T-helper 9 cell (primary cell): ENCODE measurements around the gene DNAJC7.

Experiments
- DNase-seq: peaks from one replicate; pipeline ENCODE4 v3.0.0-alpha.2; 2020

DNAJC7 gene

GRCh38 chr17:41973408-41973811 lies 43.8 kb downstream of the DNAJC7 start:
- no peak for DNase-seq

DNA sequence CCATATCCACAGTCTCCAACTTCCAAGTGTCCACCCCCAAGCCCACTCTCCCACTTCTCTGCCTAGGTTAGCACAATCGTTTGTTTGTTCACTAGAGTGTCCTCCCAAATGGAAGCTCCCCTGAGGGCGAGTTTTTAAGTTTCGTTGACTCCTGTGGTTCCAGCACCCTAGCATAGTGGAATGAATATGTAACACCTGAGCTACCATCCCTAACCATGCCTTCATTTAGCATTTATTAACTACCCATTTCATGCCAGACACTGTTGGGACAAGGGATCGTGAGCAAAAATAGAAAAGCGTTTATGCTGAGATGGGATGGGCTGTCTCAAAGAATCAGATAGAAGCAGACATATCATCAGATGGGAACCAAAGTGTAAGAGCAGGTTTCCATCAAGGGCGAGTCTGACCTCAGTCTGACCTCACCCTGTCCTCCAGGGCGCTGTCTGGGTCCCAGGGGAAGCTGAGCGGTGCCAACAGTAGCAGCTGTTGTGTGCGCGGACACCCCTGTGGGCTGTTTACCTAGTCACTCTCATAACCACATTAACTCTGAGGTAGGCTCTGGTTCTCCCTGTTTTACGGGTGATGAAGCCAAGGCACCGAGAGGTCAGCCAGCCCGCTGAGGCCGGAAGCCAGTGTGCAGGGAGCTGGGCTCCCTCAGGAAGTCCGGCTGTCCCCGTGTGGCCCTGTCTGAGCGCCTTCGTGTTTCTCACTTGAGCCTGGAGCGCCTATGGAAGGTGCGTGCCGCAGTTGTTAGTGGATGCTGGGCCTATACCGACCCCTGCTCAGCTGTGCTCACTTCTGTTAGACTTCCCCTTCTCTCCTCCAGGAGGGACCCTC lies 44.5 kb downstream of the DNAJC7 start:
- no peak for DNase-seq

- no peak for DNase-seq
These were observed 45.3 kb downstream of the DNAJC7 start for GRCh38 chr17:41971721-41972523.

DNA sequence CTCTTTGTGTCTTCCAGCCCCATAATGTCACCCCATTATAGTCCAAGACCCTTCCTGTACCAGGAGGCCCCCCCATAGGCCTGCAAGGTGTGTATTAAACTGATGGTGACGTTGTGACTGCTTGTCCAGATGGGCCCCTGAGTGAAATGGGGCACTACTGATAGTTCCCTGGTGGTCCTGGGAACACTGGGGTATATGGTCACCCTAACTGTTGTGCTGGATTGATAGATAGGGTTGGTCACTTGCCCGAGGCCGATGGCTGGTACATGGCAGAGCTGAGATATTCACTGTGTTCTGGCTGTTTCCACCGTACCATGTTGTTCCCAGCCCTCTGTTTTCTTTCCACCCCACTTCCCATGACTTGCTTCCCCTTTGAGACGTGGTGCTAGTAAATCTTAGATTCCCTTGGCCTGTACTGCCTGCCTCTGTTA lies 46.3 kb downstream of the DNAJC7 start:
- DNase-seq = no peak

- no peak for DNase-seq
These were observed 48.6 kb downstream of the DNAJC7 start for GRCh38 chr17:41968676-41969075.

- DNase-seq = no peak
These were observed 49.2 kb downstream of the DNAJC7 start for GRCh38 chr17:41967921-41968578.

GRCh38 chr17:41967141-41967920 lies 49.9 kb downstream of the DNAJC7 start:
- DNase-seq = no peak

DNA sequence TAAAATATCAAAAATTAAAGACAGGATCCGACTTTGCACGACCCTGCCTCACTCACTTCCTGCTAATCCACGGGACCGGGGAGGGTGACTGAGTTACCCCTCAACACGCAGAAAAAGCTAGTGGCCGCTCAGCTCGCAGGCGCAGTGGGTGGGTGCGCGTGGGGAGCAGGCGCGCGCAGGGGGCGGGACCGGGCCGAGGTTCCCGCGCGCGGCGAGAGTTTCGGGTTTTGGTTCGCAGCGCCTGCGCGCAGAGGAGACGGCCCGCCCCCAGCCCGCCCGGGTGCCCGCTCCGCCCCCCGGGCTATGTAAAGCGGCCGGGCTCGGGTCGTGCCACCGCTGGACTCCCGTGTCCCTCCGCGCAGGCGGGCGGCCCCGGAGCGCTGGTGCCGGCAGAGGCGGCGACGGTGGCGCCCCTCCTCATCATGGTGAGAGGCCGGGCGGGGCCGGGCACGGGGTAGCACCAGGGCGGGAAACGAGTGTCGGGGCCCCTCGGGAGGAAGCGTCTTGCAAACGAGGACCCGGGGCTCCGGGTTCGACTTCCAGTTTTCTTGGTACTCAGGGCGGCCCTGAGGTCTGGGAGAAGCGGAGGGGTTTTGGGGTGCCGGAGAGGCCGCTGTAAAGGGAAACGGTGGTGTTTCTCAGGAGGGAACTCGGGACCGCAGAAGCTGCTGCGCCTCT lies 50.6 kb downstream of the DNAJC7 start, which contains the start of gene CNP:
Gene CNP (plus strand): TSS at position 333 of the 678 bp plus-strand sequence. CDS start 90 bp downstream, at position 423.
- DNase-seq = peak; percentile 88

GRCh38 chr17:41965694-41966462 lies 51.4 kb downstream of the DNAJC7 start:
- peak; percentile 48 for DNase-seq

GRCh38 chr17:41962768-41963434 lies 54.3 kb downstream of the DNAJC7 start:
- peak; percentile 59 for DNase-seq

DNA sequence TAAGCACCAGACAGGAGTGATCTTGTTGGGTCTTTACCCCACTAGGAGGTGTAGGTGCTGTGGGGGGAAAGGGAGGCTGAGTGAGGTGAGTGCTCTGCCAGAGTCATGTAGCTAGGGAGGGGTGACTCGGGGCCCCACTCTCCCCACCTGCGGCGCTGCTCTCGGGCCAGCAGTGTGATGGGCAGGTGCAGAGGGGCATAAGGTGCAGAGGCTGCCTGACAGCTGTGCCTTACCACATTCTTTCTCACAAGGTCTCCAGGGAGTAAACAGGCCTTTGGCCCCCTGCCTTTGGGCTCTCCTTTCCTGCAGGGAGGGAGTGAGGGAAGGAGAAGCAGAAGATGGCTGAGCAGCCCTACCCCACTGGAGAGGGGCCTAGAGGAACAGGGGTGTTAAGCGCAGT lies 55.1 kb downstream of the DNAJC7 start:
- DNase-seq = no peak

DNA sequence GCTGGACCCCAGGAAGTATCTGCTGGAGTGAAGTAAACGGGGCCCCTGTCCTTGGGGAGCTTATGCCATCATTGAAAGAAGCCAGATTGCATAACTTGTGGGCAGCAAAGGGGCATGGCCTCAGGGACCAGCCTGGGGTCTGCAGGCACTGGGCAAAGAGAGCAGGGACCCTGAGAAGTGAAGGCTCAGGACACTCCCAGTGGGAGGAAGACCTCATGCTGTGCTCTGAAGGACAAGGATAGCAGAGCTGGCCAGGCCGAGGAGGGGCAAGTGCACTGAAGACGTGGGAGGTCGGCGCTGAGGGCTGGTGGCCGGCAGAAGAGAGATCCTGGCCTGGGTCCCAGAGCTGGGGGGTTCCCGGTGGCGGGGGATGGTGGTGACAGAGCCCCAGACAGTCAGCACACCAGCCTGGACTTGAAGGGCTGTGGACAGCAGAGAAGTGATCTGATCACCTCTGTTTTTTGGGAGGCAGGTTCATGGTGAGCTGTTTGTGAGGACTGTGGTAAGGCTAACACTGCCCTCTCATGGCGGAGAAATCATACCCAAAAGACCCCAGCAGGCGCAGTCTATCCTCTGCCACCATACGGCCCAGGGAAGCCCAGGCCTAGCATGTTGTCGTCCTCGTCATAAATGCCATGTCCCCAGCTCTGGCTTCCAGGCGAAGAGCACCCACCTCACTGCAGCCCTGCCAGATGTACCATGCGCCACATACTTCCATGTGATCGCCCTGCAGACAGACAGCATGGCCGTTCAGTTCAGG lies 57.7 kb downstream of the DNAJC7 start:
- no peak for DNase-seq

- DNase-seq = no peak
These were observed 58.3 kb downstream of the DNAJC7 start for GRCh38 chr17:41959030-41959335.

DNA sequence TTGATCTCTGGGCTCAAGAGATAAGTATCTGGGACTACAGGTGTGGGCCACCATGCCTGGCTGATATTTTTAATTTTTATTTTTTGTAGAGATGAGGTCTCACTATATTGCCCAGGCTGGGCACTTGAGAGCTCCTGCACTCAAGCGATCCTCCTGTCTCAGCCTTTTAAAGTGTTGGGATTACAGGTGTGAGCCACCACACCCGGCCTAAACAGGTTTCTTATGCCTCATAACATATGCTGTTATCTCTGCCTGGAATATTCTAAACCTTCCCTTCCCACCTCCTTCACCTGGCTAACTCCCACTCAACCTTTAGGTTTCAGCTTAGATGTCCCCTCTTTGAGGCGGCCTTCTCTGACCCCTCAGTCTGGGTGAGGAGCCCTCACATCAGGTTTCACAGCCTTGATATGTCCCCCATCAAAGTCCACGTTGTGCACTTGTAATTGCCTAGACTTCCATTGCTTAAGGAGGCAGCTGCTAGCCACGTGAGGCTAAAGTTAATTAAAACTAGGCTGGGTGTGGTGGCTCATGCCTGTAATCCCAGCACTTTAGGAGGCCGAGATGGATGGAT lies 59.3 kb downstream of the DNAJC7 start:
- no peak for DNase-seq

GRCh38 chr17:41957031-41957868 lies 60.0 kb downstream of the DNAJC7 start:
- no peak for DNase-seq

DNA sequence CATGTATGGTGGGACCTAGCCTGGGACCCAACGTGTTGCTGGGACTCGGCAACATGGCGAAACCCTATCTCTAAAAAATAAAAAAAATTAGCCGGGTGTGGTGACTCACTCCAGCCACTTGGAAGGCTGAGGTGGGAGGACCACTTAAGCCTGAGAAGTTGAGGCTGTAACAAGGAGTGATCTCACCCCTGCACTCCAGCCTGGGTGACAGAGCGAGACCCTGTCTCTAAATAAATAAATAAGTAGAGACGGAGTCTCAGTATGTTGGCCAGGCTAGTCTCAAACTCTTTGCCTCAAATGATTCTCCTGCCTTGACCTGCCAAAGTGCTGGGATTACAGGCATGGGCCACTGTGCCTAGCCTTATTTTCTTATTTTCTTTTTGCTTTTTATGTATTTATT lies 60.7 kb downstream of the DNAJC7 start:
- no peak for DNase-seq

- DNase-seq = no peak
These were observed 68.3 kb downstream of the DNAJC7 start for GRCh38 chr17:41948762-41949460.

DNA sequence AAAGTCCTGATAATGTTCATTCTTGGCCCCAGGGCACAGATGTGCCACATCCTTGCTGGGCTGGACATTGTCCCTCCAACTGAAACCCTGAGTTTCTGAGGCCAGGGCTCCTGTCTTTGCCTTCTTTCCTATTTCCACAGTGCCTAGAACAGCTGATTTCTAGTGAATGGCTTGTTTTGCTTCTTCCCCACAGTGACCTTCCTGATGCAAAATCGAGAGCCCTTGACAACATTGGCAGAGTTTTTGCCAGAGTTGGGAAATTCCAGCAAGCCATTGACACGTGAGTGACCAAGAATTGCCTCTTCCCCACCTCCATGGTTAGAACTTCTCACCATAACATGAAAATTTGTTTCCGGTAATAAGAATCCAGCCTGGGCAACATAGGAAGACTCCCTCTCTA lies 72.3 kb downstream of the DNAJC7 start:
- no peak for DNase-seq
